Caco-2 (cell line): ENCODE results near the gene ASAP2. TPM values are rescaled to one million over a fixed set of nuclear protein-coding genes. Genes with fewer than 3 reads are reported as not detected.

Experiments used
- BruUV-seq: library from RNA; stranded (reverse); fragments of 400-500 nt; replicated peaks from 2 replicates; lab custom pipeline; 2021; lab: Mats Ljungman, UMichigan
- CTCF ChIA-PET: fragments of 300-600 bp; sonication (Branson Sonifier 250); formaldehyde crosslinking; loops from one replicate; lab custom pipeline; 2022; ENCODE audit warnings: antibody characterized with exemption; lab: Charles Lee
- POLR2A ChIA-PET: fragments of 300-600 bp; sonication (Branson Sonifier 250); formaldehyde crosslinking; loops from one replicate; lab custom pipeline; 2022; ENCODE audit warnings: antibody characterized with exemption; lab: Charles Lee
- DNase-seq, 2 experiments: peaks; one replicate each; pipeline versions ENCODE4 v3.0.0 to v3.0.0-alpha.2; 2020 to 2022
- H3K27me3 ChIP-seq: replicated peaks from 2 replicates; pipeline ENCODE4 v1.6.0; 2011; ENCODE audit warnings: low read length; ENCODE audit not compliant: control insufficient read depth, insufficient read depth
- H3K36me3 ChIP-seq: 2 replicates; pipeline ENCODE4 v1.5.1; 2011; ENCODE audit warnings: low read length; ENCODE audit not compliant: control insufficient read depth, insufficient read depth
- H3K4me1 ChIP-seq: fragments of 250-450 bp; sonication (Bioruptor Pico); 2 replicates; pipeline ENCODE4 v1.5.1; 2020; ENCODE audit warnings: mild to moderate bottlenecking
- H3K4me3 ChIP-seq: 2 replicates; pipeline ENCODE4 v1.5.1; 2011; ENCODE audit warnings: low read depth, mild to moderate bottlenecking, control low read depth, low read length
- H3K9me3 ChIP-seq: fragments of 250-450 bp; sonication (Bioruptor Pico); 2 replicates; pipeline ENCODE4 v1.5.1; 2020; ENCODE audit warnings: mild to moderate bottlenecking, moderate library complexity
- H3K27ac Mint-ChIP-seq: one replicate; pipeline ENCODE4 v1.8.0; 2022; ENCODE audit warnings: mixed read lengths; ENCODE audit not compliant: unreplicated experiment
- H3K27me3 Mint-ChIP-seq: one replicate; pipeline ENCODE4 v1.8.0; 2022; ENCODE audit warnings: mixed read lengths; ENCODE audit not compliant: insufficient read depth, unreplicated experiment
- H3K36me3 Mint-ChIP-seq: one replicate; pipeline ENCODE4 v1.8.0; 2022; ENCODE audit warnings: mild to moderate bottlenecking, mixed read lengths; ENCODE audit not compliant: insufficient read depth, unreplicated experiment
- H3K4me1 Mint-ChIP-seq: one replicate; pipeline ENCODE4 v1.8.0; 2022; ENCODE audit warnings: low read depth, mixed read lengths; ENCODE audit not compliant: unreplicated experiment
- H3K4me3 Mint-ChIP-seq: one replicate; pipeline ENCODE4 v1.8.0; 2022; ENCODE audit warnings: mild to moderate bottlenecking, moderate library complexity, mixed read lengths; ENCODE audit not compliant: unreplicated experiment
- H3K9me3 Mint-ChIP-seq: one replicate; pipeline ENCODE4 v1.8.0; 2022; ENCODE audit warnings: mixed read lengths; ENCODE audit not compliant: unreplicated experiment
- CTCF ChIP-seq, 2 experiments: fragments of 200-600 bp in 1 of 2; IDR thresholded peaks; 1 replicate in 1 of 2; 2 replicates in 1 of 2; pipeline versions ENCODE4 v1.5.1 to v1.8.0; 2011 to 2022; ENCODE audit warnings: antibody characterized with exemption in 1 of 2, control low read depth in 1 of 2, inconsistent platforms in 1 of 2, low read depth in 1 of 2, low read length in 1 of 2, mild to moderate bottlenecking in 1 of 2, moderate library complexity in 1 of 2; ENCODE audit not compliant: insufficient read depth in 1 of 2, severe bottlenecking in 1 of 2, unreplicated experiment in 1 of 2
- intact Hi-C: fragments of 100-400 bp; cut with micrococcal nuclease; formaldehyde crosslinking; loops from one replicate; pipeline ENCODE4 v1.10.0; 2022; ENCODE audit not compliant: unreplicated experiment
- total RNA-seq: library from RNA; stranded (reverse); gene quantifications from 2 replicates; pipeline ENCODE4 v1.2.3, GENCODE V29; 2022

ASAP2 gene
- total RNA-seq, 1 experiment from 2014 or later, result 25.6 TPM

- TF ChIP-seq CTCF (IDR thresholded peaks at IDR 0.05; ENCODE audit: insufficient read depth in 1 of 2, low read depth in 1 of 2, low read length in 1 of 2, severe bottlenecking in 1 of 2, unreplicated experiment in 1 of 2), result no peak
- Mint-ChIP-seq H3K4me1 (no peaks in the 10 kb centered on the region), H3K9me3 (no peaks in the 10 kb centered on the region), H3K36me3 (no peaks in the 10 kb centered on the region), H3K27ac (no peak overlapping the region), H3K4me3 (no peak overlapping the region), H3K27me3 (no peaks in the 10 kb centered on the region)
- POLR2A ChIA-PET, result no interaction called here
- CTCF ChIA-PET, result no interaction called here
- intact Hi-C loops, result no loop called here
- Histone ChIP-seq H3K27me3 (no peaks in the 10 kb centered on the region), H3K9me3 (no peaks in the 10 kb centered on the region), H3K4me1 (no peaks in the 10 kb centered on the region), H3K4me3 (no peak overlapping the region), H3K36me3 (no peaks in the 10 kb centered on the region)
- DNase-seq, result peak in 1 of 2 experiments; percentile 44
- BruUV-seq, result no TSS peak
Measured at GRCh38 chr2:9191041-9191481, 15.6 kb upstream of the ASAP2 start.

- Mint-ChIP-seq H3K4me3 (no peak overlapping the region), H3K27ac (no peak overlapping the region), H3K4me1 (no peaks in the 10 kb centered on the region), H3K36me3 (no peaks in the 10 kb centered on the region), H3K9me3 (no peaks in the 10 kb centered on the region), H3K27me3 (no peaks in the 10 kb centered on the region)
- intact Hi-C loops, result no loop called here
- CTCF ChIA-PET, result interaction anchor here (0.6 kb wide), 1 partner anchor 182 kb away, joined by 7 read pairs; no protein-coding TSS in a partner anchor
- Histone ChIP-seq H3K36me3 (no peaks in the 10 kb centered on the region), H3K27me3 (no peaks in the 10 kb centered on the region), H3K4me3 (no peak overlapping the region), H3K9me3 (no peaks in the 10 kb centered on the region), H3K4me1 (no peaks in the 10 kb centered on the region)
- POLR2A ChIA-PET, result no interaction called here
- no peak for TF ChIP-seq CTCF (IDR thresholded peaks at IDR 0.05; ENCODE audit: insufficient read depth in 1 of 2, low read depth in 1 of 2, low read length in 1 of 2, severe bottlenecking in 1 of 2, unreplicated experiment in 1 of 2)
- BruUV-seq, result no TSS peak
- no peak for DNase-seq
Measured at GRCh38 chr2:9192712-9193111, 13.9 kb upstream of the ASAP2 start.

DNA sequence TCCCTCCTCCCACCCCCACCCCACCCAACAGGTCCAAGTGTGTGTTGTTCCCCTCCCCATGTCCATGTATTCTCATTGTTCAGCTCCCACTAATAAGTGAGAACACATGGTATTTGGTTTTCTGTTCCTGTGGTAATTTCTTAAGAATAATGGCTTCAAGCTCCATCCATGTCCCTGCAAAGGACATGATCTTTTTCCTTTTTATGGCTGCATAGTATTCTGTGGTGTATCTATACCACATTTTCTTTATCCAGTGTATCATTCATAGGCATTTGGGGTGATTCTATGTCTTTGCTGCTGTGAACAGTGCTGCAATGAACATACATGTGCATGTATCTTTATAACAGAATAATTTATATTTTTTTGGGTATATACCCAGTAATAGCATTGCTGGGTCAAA is 12.3 kb upstream of the ASAP2 start:
- Mint-ChIP-seq H3K4me1 (no peaks in the 10 kb centered on the region), H3K9me3 (no peaks in the 10 kb centered on the region), H3K4me3 (no peak overlapping the region), H3K27me3 (no peaks in the 10 kb centered on the region), H3K27ac (no peak overlapping the region), H3K36me3 (no peaks in the 10 kb centered on the region)
- Histone ChIP-seq H3K27me3 (no peaks in the 10 kb centered on the region), H3K36me3 (no peaks in the 10 kb centered on the region), H3K4me3 (no peak overlapping the region), H3K9me3 (no peaks in the 10 kb centered on the region), H3K4me1 (no peaks in the 10 kb centered on the region)
- TF ChIP-seq CTCF (IDR thresholded peaks at IDR 0.05; ENCODE audit: insufficient read depth in 1 of 2, low read depth in 1 of 2, low read length in 1 of 2, severe bottlenecking in 1 of 2, unreplicated experiment in 1 of 2), result no peak
- no TSS peak for BruUV-seq
- CTCF ChIA-PET, result no interaction called here
- POLR2A ChIA-PET, result no interaction called here
- no peak for DNase-seq
- intact Hi-C loops, result no loop called here
